Right ventricle myocardium superior (tissue), 1 donor: Measurements from ENCODE around the gene RHOBTB3. TPM values are rescaled to one million over a fixed set of nuclear protein-coding genes. Genes with fewer than 3 reads are reported as not detected.

Source experiments
- ATAC-seq: fragments of 200-7000 bp; cut with Tn5 transposase; one replicate; pipeline ENCODE4 v1.9.1; 2020; ENCODE audit warnings: mild to moderate bottlenecking; ENCODE audit not compliant: poor library complexity
- DNase-seq: peaks from one replicate; pipeline ENCODE4 v3.0.0-alpha.2; 2020
- intact Hi-C: fragments of 100-400 bp; cut with DNase I; formaldehyde crosslinking; loops from one replicate; pipeline ENCODE4 v1.11.2; 2022
- total RNA-seq: library from RNA; stranded (reverse); fragmentation: NEBNext Ultra II Directional; extraction: Animal tissue kit (Norgen Biotek cat#: 25700); gene quantifications from one replicate; pipeline ENCODE4 v1.2.1, GENCODE V29; 2021
- donor health status: DM: no; HTN: yes; CAD: no; lungs with severe emphysema.

RHOBTB3 gene
- total RNA-seq, 1 donor from 2014 or later: 81.1 TPM

GRCh38 chr5:95728494-95729114 is 2.5 kb upstream of the RHOBTB3 start:
- DNase-seq: no peak
- no peak for ATAC-seq
- intact Hi-C loops: no loop called here

DNA sequence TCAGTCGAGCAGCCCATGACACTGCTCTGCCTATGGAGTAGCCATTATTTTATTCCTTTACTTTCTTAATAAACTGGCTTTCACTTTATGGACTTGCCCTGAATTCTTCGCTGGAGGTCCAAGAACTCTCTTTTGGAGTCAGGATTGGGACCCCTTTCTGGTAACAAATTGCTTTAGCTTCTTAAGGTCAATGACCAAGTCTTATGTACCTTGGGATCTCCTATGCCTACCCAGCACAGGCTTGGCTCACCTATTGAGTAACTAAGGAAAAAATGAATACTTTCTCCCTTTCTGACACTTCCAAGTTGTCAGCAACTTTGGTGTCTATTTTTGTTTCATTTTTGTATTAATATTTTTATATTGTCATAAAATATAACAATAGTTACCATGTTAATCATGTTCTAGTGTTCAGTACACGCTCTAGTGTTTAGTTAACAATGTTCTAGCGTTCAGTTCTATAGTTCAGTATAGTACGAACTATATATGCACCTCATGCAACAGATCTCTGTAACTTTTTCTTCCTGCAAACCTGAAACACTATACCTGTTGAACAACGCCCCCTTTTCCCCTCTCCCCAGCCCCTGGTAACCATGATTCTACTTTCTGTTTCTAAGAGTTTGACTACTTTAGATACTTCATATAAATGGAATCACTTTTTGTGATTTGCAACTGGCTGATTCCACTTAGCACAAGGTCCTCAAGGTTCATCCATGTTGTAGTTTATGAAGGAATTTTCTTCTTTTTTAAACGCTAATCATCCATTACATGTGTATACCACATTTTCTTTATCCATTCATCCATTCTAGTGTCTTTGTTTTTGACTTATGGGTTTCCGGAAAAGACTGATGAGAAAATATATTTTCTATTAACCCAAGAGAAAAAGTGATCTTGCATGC is 1.8 kb upstream of the RHOBTB3 start:
- no peak for DNase-seq
- no peak for ATAC-seq
- intact Hi-C loops: no loop called here

DNA sequence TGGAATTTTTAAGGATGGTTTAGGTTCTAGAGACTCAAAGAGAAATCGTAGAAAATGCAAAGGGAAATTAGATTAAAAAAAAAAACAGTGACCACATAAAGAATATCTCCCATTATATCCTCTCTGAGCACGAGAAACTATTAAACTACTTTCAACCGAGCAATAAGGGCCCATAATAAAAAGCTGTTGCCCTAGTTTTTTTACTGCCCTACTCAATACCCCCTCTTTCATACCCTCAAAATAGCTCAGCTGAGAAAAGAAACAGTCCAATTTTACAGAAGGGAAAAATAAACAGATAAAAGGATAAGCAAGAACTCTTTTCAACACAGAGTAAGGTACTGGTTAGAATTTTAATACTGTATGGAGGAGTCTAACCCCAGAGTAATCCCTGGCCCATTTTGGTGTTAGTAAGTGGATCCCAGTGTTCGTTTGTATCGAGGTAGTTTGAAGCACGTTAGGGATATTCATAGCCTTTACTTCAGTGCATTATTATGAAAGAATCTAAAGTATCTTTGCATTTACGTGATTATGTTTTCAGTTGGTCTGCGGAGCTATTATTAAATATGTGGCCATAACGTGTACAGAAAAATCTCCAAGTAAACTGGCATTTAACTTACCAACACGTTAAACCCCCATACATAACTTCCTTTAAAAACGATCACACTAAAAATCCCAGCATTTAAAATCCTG is 980 bp upstream of the RHOBTB3 start:
- no peak for ATAC-seq
- no peak for DNase-seq
- intact Hi-C loops: no loop called here

DNA sequence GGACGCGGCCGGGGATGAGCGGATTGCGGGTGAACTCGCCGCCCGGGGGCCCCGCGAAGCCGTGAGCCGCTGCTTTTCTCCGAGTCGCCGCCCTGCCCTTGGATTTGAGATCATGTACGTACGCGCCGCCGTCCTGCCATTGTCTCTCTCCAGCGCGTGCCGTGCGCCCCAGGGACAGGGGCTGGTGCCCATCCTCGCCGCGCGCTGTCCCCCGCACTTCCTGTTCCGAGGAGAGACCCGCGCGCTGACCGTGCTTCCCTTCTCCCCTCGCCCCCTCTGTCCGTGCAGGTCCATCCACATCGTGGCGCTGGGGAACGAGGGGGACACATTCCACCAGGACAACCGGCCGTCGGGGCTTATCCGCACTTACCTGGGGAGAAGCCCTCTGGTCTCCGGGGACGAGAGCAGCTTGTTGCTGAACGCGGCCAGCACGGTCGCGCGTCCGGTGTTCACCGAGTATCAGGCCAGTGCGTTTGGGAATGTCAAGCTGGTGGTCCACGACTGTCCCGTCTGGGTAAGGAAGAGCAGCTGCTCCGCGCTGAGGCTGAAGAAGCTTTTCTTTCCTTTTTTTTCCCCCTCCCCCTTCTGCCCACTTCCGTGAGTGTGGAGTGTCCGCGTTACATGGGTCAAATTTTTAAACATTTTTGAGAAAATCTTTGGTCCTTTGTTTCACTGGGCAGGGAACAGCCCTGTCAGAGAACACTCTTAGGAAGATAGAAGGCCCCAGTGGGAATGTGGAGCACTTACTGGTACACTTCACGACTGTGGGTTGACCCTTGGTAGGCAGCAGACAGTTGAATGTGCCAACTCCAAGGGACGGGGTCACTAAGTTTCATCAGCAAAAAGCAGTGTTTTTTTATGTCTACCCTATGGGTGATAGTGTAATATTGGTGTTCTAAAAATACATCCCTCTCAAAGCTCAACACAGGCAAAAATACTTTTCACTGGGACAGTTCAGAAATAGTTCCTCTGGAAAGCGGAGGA is 727 bp downstream of the RHOBTB3 start:
- DNase-seq (peak; percentile 78), ATAC-seq (peak; percentile 32)
- intact Hi-C loops: no loop called here

- ATAC-seq (no peak), DNase-seq (no peak)
- intact Hi-C loops: no loop called here
Observed at GRCh38 chr5:95733107-95733665, 2.0 kb downstream of the RHOBTB3 start.

- ATAC-seq (peak; percentile 7), DNase-seq (no peak)
- intact Hi-C loops: no loop called here
Observed at GRCh38 chr5:95734187-95734586, 3.1 kb downstream of the RHOBTB3 start.

DNA sequence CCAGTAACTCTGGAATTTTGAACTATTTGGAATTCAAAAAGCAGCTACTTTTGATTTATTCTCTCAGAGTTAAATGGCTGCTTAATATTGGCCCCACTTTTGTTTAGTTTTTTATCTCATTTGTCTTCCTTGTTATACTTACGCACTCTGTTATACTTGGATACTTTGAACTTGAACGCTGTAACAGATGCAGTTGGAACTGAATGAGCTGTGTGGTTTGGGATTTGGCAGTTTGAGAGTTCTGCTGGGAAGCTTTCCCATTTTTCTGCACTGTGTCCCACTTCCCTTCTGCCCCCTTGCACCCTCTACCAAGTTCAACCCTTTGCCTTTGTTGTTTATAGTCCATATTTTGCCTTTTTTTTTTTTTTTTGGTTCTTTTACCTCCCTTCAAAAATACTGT is 3.8 kb downstream of the RHOBTB3 start:
- intact Hi-C loops: loop anchor here (5.0 kb wide), 1 partner anchor 68 kb away; no protein-coding TSS in a partner anchor
- DNase-seq (no peak), ATAC-seq (peak; percentile 36)

- DNase-seq: no peak
- ATAC-seq: no peak
- intact Hi-C loops: loop anchor here (5.0 kb wide), 1 partner anchor 68 kb away; no protein-coding TSS in a partner anchor
Observed at GRCh38 chr5:95735406-95735805, 4.3 kb downstream of the RHOBTB3 start.

DNA sequence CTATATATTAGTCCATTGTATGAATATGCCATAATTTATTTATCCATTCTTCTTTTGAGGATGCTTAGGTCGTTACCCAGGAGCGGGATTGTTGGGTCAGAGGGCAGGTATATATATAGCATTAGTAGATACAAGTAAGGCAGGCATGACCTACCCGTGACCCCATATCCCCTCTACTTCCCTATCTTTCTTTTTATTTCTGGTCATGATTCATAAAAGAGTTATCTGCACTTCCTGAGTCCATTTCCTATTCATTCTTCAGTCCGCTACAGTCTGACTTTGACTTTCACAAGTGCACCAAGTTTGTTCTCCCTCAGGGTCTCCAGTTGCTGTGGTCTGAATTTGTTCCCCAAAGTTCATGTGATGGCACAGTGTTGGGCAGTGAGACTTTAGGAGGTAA is 6.9 kb downstream of the RHOBTB3 start:
- DNase-seq: no peak
- intact Hi-C loops: loop anchor here (5.0 kb wide), 1 partner anchor 71 kb away; no protein-coding TSS in a partner anchor
- no peak for ATAC-seq

- ATAC-seq (no peak), DNase-seq (no peak)
- intact Hi-C loops: loop anchor here (5.0 kb wide), 1 partner anchor 72 kb away; no protein-coding TSS in a partner anchor
Observed at GRCh38 chr5:95738834-95739233, 7.7 kb downstream of the RHOBTB3 start.

GRCh38 chr5:95739857-95740256 is 8.7 kb downstream of the RHOBTB3 start:
- intact Hi-C loops: loop anchor here (5.0 kb wide), 1 partner anchor 73 kb away; no protein-coding TSS in a partner anchor
- no peak for DNase-seq
- ATAC-seq: no peak

- ATAC-seq: no peak
Observed at GRCh38 chr5:95741458-95741857, 10.3 kb downstream of the RHOBTB3 start.

DNA sequence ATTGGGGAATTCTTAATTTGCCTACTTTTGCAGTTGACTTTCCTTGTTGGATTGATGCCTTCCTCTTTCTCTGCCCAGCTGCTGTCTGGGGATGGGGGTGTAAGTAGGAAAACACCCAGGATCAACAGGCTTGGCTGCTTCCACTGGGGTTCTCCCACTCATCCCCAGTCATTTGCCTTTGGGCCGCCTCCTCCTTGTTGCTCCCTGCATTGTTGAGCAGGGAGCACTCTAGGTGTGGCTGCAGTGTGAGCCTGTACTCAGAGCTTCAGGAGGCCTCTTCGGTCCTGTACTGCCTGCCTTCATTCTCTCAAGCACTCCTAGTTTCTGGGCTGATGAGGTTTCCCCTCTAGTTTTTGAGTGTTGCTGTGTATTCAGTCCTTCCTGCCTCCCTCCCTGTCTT is 12.1 kb downstream of the RHOBTB3 start:
- DNase-seq: no peak
- intact Hi-C loops: no loop called here
- no peak for ATAC-seq

More at GRCh38 chr5:95741458-95741857, 10.3 kb downstream of the RHOBTB3 start:
- intact Hi-C loops: no loop called here
- no peak for DNase-seq

- intact Hi-C loops: no loop called here
- ATAC-seq (peak; percentile 18), DNase-seq (no peak)
Observed at GRCh38 chr5:95743877-95744276, 12.7 kb downstream of the RHOBTB3 start.

DNA sequence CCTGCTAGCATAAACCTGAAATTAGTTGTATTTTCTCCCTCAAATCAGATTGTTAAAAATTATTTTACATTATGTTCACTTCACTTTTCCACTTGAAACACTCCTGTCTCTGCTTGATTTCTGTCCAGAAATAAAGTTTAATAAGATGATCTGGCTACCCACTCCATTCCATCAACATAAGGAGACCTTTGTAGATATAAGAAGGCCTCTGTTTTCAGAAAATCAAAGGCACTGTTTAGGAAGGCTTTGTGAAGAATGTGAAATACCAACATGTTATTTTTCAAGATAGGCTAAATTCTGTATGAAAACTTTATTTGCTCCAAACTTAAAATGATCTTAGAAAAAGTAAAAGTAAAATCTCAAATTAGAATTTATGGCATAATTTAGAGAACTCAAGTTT is 15.1 kb downstream of the RHOBTB3 start:
- ATAC-seq (no peak), DNase-seq (no peak)
- intact Hi-C loops: no loop called here

DNA sequence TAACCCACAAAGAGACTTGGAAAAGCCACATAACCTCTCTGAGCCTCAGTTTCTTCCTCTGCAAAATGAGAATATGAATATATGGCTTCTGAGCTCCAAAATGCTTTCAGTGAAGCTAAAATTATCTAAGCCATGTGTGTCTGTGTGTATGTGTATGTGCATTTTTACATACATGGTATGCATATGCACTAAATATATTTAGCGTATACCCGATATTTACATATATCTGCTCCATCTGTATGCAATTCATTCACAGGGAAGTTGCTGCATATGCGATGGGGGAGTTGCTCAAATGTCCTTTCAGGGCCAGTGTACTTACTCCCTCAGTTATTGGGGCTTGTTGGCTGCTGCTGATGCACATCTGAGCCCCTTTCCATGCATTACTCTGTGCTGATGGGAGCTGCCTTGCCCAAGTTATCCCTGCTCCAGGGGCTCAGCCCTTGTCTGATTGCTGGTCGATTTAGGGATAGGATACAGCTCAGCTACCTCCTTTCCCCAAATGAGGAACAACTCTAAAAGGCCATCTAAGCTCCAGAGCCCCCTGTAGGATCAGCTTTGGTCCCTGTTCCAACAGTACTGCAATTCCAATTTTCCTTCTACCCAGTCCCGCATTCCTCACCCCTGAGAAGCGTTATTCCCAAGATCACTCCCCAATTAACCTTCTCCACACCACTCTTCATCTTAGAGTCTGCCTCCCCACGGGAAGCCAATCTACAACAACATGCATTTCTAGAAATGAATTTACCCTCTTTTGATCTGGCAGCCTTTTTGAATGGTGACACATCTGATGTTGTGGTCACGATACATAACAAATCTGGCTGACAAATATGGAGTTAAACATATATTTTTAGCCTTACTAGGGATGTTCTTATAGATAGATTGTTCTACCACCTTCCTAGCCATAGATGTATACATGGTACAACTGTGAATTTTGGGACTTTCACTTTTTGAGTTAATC is 15.9 kb downstream of the RHOBTB3 start:
- intact Hi-C loops: no loop called here
- no peak for DNase-seq
- ATAC-seq: no peak

- no peak for ATAC-seq
- intact Hi-C loops: no loop called here
Observed at GRCh38 chr5:95748133-95748532, 17.0 kb downstream of the RHOBTB3 start.

More at GRCh38 chr5:95748133-95748532, 17.0 kb downstream of the RHOBTB3 start:
- DNase-seq: no peak
